CD14-positive monocyte (primary cell): ENCODE data around the gene LYL1. TPM values are rescaled to one million over a fixed set of nuclear protein-coding genes. Genes with fewer than 3 reads are reported as not detected.

Source experiments
- DNase-seq, 3 donors: peaks; one replicate each; pipeline ENCODE4 v3.0.0-alpha.2; 2011 to 2022
- H2AFZ ChIP-seq: 2 replicates; pipeline ENCODE4 v1.6.0; 2012; ENCODE audit warnings: mild to moderate bottlenecking, low read depth, low read length, inconsistent platforms; ENCODE audit not compliant: insufficient read depth, poor library complexity, severe bottlenecking
- H3K27ac ChIP-seq, 2 donors: 1 replicate in 1 of 2; 2 replicates in 1 of 2; pipeline ENCODE4 v1.5.1; 2012 to 2013; ENCODE audit warnings: low read length in 2 of 2, control low read depth in 1 of 2, inconsistent platforms in 1 of 2, low read depth in 1 of 2, mild to moderate bottlenecking in 1 of 2
- H3K27me3 ChIP-seq, 2 donors: one replicate each; pipeline versions ENCODE4 v1.6.0 to v1.6.1; 2011 to 2013; ENCODE audit warnings: low read length in 2 of 2; ENCODE audit not compliant: control insufficient read depth in 2 of 2, insufficient read depth in 2 of 2
- H3K36me3 ChIP-seq, 2 donors: replicated peaks in 1 of 2; 1 replicate in 1 of 2; 2 replicates in 1 of 2; pipeline versions ENCODE4 v1.5.1 to v1.6.1; 2012 to 2013; ENCODE audit warnings: low read length in 2 of 2, control low read depth in 1 of 2, inconsistent platforms in 1 of 2, mild to moderate bottlenecking in 1 of 2; ENCODE audit not compliant: insufficient read depth in 2 of 2, control insufficient read depth in 1 of 2
- H3K4me1 ChIP-seq, 2 donors: 1 replicate in 1 of 2; 2 replicates in 1 of 2; pipeline versions ENCODE4 v1.5.1 to v1.6.1; 2012 to 2013; ENCODE audit warnings: low read length in 2 of 2, control low read depth in 1 of 2, inconsistent platforms in 1 of 2, mild to moderate bottlenecking in 1 of 2, moderate library complexity in 1 of 2; ENCODE audit not compliant: insufficient read depth in 2 of 2, control insufficient read depth in 1 of 2
- H3K4me2 ChIP-seq: replicated peaks from 2 replicates; pipeline ENCODE3; 2012; ENCODE audit warnings: low read length, moderate library complexity, mild to moderate bottlenecking; ENCODE audit not compliant: poor library complexity, severe bottlenecking; ENCODE audit errors: extremely low read depth
- H3K4me3 ChIP-seq, 3 experiments: fragments of 200-600 bp in 1 of 3; sonication (generic) in 1 of 3; replicated peaks in 1 of 3; 1 replicate in 2 of 3; 2 replicates in 1 of 3; pipeline ENCODE4 v1.5.1; 2011 to 2013; ENCODE audit warnings: low read length in 3 of 3, mild to moderate bottlenecking in 3 of 3, control low read depth in 2 of 3, low read depth in 2 of 3, inconsistent platforms in 1 of 3, moderate library complexity in 1 of 3
- H3K79me2 ChIP-seq: 2 replicates; pipeline ENCODE4 v1.6.0; 2012; ENCODE audit warnings: mild to moderate bottlenecking, control low read depth, inconsistent platforms, low read length, moderate library complexity; ENCODE audit not compliant: insufficient read depth
- H3K9ac ChIP-seq: 2 replicates; pipeline ENCODE4 v1.6.0; 2017; ENCODE audit warnings: low read length, mild to moderate bottlenecking; ENCODE audit not compliant: insufficient read depth, poor library complexity, severe bottlenecking
- H3K9me3 ChIP-seq, 2 donors: replicated peaks in 1 of 2; 1 replicate in 1 of 2; 2 replicates in 1 of 2; pipeline versions ENCODE4 v1.5.1 to v1.6.1; 2012 to 2013; ENCODE audit warnings: low read length in 2 of 2, control low read depth in 1 of 2; ENCODE audit not compliant: control insufficient read depth in 1 of 2, insufficient read depth in 1 of 2
- H4K20me1 ChIP-seq: 2 replicates; pipeline ENCODE4 v1.6.0; 2012; ENCODE audit warnings: mild to moderate bottlenecking, low read length, control low read depth, moderate library complexity; ENCODE audit not compliant: insufficient read depth
- H3K27ac Mint-ChIP-seq, 7 donors: one replicate each; pipeline ENCODE4 v1.8.0; 2020; ENCODE audit warnings: mild to moderate bottlenecking in 7 of 7, mixed read lengths in 7 of 7, moderate library complexity in 6 of 7, inconsistent platforms in 2 of 7
- H3K27me3 Mint-ChIP-seq, 3 donors: one replicate each; pipeline ENCODE4 v1.8.0; 2021 to 2022; ENCODE audit warnings: low read depth in 3 of 3, mild to moderate bottlenecking in 3 of 3, mixed read lengths in 3 of 3, moderate library complexity in 3 of 3, inconsistent platforms in 1 of 3
- H3K36me3 Mint-ChIP-seq, 2 donors: one replicate each; pipeline ENCODE4 v1.8.0; 2020; ENCODE audit warnings: mixed read lengths in 2 of 2, inconsistent platforms in 1 of 2, mild to moderate bottlenecking in 1 of 2
- H3K4me1 Mint-ChIP-seq: one replicate; pipeline ENCODE4 v1.8.0; 2020; ENCODE audit warnings: mild to moderate bottlenecking, mixed read lengths
- H3K4me3 Mint-ChIP-seq, 2 donors: one replicate each; pipeline ENCODE4 v1.8.0; 2020; ENCODE audit warnings: mild to moderate bottlenecking in 2 of 2, mixed read lengths in 2 of 2, moderate library complexity in 1 of 2
- H3K9me3 Mint-ChIP-seq, 7 donors: one replicate each; pipeline ENCODE4 v1.8.0; 2020 to 2022; ENCODE audit warnings: mixed read lengths in 7 of 7, mild to moderate bottlenecking in 6 of 7, moderate library complexity in 6 of 7, inconsistent platforms in 2 of 7
- CTCF ChIP-seq: fragments of 200-600 bp; IDR thresholded peaks from one replicate; pipeline ENCODE4 v1.8.0; 2022; ENCODE audit warnings: antibody characterized with exemption, mild to moderate bottlenecking
- WGBS: methylation state at CpG from one replicate; pipeline ENCODE4 v1.1.5; 2013; ENCODE audit warnings: missing lambda C conversion rate; ENCODE audit not compliant: insufficient coverage; 5-methylcytosine and 5-hydroxymethylcytosine counted together
- intact Hi-C, 2 donors: fragments of 100-400 bp; cut with micrococcal nuclease; formaldehyde crosslinking; loops; one replicate each; pipeline versions ENCODE4 v1.15.0 to v1.15.1; 2023
- polyA plus RNA-seq, 3 donors: library from polyadenylated mRNA; depleted of rRNA in 1 of 3; unstranded in 2 of 3; stranded (reverse) in 1 of 3; fragments of 300-500 nt in 2 of 3; fragments of >200 nt in 1 of 3; fragmentation: Illumina TruSeq in 2 of 3; gene quantifications; 1 replicate in 2 of 3; 2 replicates in 1 of 3; pipeline ENCODE4 v1.2.3, GENCODE V29; 2012 to 2021

The LYL1 gene
- polyA plus RNA-seq, 3 donors = 35.7 to 51.1 (median 37.1) TPM

DNA sequence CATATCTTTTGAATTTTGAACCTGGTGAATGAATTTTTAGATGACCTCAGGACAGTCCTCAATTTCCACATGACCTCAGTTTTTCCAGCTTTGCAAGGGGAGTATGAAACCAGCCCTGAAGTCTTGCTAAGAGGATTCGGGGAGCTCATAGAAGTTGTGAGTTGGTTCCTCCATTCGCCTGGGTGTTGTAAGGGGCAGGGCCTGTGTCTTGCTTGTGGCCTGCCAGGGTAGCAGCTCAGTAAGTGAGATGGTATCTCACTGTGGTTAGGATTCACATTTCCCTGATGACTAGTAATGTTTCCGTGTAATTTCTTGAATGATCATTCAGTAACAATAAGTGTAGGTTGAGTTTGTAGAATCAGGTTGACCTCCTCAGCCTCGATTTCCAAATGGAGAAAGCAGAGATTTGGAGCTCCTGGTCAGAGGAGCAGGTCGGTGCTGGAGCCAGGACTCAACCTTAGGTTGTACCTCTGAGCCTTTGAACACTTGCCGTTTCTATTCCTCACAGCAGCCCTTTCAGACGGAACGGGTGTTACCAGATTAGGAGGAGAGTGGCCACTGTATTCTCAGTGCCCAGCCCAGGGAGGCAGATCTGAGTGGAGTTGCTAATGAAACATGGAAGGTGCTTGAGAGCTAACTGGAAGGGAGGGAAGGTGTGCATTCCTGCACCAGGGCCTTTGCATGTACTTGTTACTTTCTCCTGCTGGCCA is 30.0 kb upstream of the LYL1 start:
- Histone ChIP-seq H4K20me1 (peaks cover 70% of the 10 kb centered on the region), H3K4me3 (no peak overlapping the region), H3K4me1 (no peaks in the 10 kb centered on the region), H3K4me2 (no peak overlapping the region), H3K9me3 (no peaks in the 10 kb centered on the region), H3K36me3 (peaks cover 28 to 46% of the 10 kb centered on the region in 2 donors), H3K79me2 (peaks cover 69% of the 10 kb centered on the region), H2AFZ (no peak overlapping the region), H3K27ac (peak overlapping the region in 1 of 2 donors; percentile 45), H3K27me3 (no peaks in the 10 kb centered on the region), H3K9ac (no peak overlapping the region)
- 51% methylated on average over 5 of the region's 8 CpGs for WGBS
- Mint-ChIP-seq H3K27me3 (no peaks in the 10 kb centered on the region), H3K36me3 (peaks cover 23 to 52% of the 10 kb centered on the region in 2 donors), H3K27ac (peak overlapping the region in 3 of 7 donors; percentile 21 to 33 (median 32)), H3K4me1 (peaks cover 19% of the 10 kb centered on the region), H3K4me3 (no peak overlapping the region), H3K9me3 (peaks cover 0 to 2% (median 0%) of the 10 kb centered on the region in 7 donors)
- DNase-seq = no peak
- intact Hi-C loops = no loop called here
- no peak for TF ChIP-seq CTCF

DNA sequence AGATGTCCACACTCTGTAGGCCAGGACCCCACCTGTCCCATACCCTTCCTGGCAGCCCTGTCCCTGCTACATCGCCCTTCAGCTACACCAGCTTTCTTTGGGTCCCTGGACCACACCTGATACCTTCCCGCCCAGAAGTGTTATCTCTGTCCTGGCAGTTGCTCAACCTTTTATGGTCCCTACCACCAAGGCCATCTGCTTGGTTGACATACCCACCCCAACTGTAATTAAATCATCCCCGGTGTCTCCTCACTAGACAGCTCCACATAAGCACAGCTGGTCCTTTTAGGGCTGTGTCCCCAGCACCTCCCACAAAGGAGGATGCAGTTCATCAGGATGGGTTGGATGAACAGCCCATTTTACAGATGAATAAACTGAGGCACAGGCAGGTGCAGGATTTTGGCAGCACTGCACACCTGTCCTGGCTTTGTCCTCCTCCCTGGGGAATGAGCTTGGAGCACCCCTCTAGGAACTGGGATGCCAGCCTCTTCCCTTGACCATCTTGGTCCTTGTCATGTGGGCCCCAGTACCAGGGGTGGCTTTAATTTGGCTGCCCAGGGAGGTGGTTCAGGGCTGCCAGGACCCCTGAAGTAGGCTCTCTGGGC is 28.3 kb upstream of the LYL1 start:
- intact Hi-C loops = no loop called here
- no peak overlapping the region for H3K4me3 Mint-ChIP-seq
- no peaks in the 10 kb centered on the region for H3K27me3 Mint-ChIP-seq
- H3K9me3 Mint-ChIP-seq = peaks cover 0 to 1% (median 0%) of the 10 kb centered on the region in 7 donors
- TF ChIP-seq CTCF = no peak
- H3K27ac Mint-ChIP-seq = peak overlapping the region in 3 of 7 donors; percentile 5 to 70 (median 58)
- Histone ChIP-seq H3K27me3 (no peaks in the 10 kb centered on the region), H3K36me3 (peaks cover 15 to 38% of the 10 kb centered on the region in 2 donors), H3K9me3 (no peaks in the 10 kb centered on the region), H3K4me3 (no peak overlapping the region), H3K4me2 (no peak overlapping the region), H4K20me1 (peaks cover 75% of the 10 kb centered on the region), H2AFZ (no peak overlapping the region), H3K79me2 (peaks cover 84% of the 10 kb centered on the region), H3K9ac (no peak overlapping the region), H3K27ac (peak overlapping the region in 1 of 2 donors; percentile 12), H3K4me1 (no peaks in the 10 kb centered on the region)
- H3K4me1 Mint-ChIP-seq = peaks cover 19% of the 10 kb centered on the region
- DNase-seq = no peak
- peaks cover 17 to 39% of the 10 kb centered on the region in 2 donors for H3K36me3 Mint-ChIP-seq
- 100% methylated on average over 2 of the region's 3 CpGs for WGBS
